Left ventricle myocardium inferior (tissue), 1 donor: Measurements from ENCODE around the gene SMAP2. TPM values are rescaled to one million over a fixed set of nuclear protein-coding genes. Genes with fewer than 3 reads are reported as not detected.
A peak's percentile ranks its signal among the peaks of the same experiment; 100 is the strongest.
"Not testable (repeated sequence)": the region's sequence is repeated elsewhere in the genome, so short reads cannot be mapped to it uniquely, and the experiment has no call there.

Experiments used
- DNase-seq: peaks from one replicate; pipeline ENCODE4 v3.0.0-alpha.2; 2020
- H3K27ac ChIP-seq: fragments of 200-600 bp; replicated peaks from 2 replicates; pipeline ENCODE4 v1.8.0; 2021
- H3K27me3 ChIP-seq: fragments of 200-600 bp; 2 replicates; pipeline ENCODE4 v1.8.0; 2021; ENCODE audit warnings: low read depth
- H3K36me3 ChIP-seq: fragments of 200-600 bp; 2 replicates; pipeline ENCODE4 v1.8.0; 2021
- H3K4me1 ChIP-seq: fragments of 200-600 bp; 2 replicates; pipeline ENCODE4 v1.8.0; 2021
- H3K4me3 ChIP-seq: fragments of 200-600 bp; 2 replicates; pipeline ENCODE4 v1.8.0; 2021; ENCODE audit warnings: mild to moderate bottlenecking, moderate library complexity
- H3K9me3 ChIP-seq: fragments of 200-600 bp; replicated peaks from 2 replicates; pipeline ENCODE4 v1.8.0; 2021
- intact Hi-C: fragments of 100-400 bp; cut with micrococcal nuclease; formaldehyde crosslinking; loops from one replicate; pipeline ENCODE4 v1.11.0; 2022
- total RNA-seq: library from RNA; stranded (reverse); fragmentation: NEBNext Ultra II Directional; extraction: Animal tissue kit (Norgen Biotek cat#: 25700); gene quantifications from one replicate; pipeline ENCODE4 v1.2.1, GENCODE V29; 2021
- TF ChIP-seq, protein P1 (sequence below): fragments of 200-600 bp; IDR thresholded peaks from 2 replicates; pipeline ENCODE4 v1.8.0; 2021; ENCODE audit warnings: antibody characterized with exemption, mild to moderate bottlenecking, borderline replicate concordance
- donor health status: DM: no; HTN: yes; CAD: no; lungs with severe emphysema.

Gene SMAP2
- total RNA-seq, 1 donor from 2014 or later, result 15.0 TPM

DNA sequence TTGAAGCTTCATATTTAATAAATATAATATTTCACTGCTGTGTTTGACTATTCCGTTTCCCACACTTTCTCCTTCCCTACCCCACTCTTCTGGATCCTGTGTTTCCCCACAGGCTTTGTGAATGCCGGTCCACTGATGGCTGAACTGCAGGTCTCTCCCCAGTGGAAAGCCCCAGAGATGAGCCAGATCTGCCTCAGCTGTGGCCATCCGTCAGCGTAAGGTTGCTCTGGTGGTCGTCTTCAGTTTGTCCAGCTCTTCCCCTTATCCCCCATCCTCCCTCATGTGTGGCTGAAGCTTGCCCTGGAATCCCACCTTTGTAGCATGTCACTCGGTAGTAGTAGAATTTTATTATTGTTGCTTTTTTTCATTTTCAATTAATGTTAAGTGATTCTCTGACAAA, 11.4 kb downstream of the SMAP2 start:
- Histone ChIP-seq H3K27ac (peak overlapping the region; percentile 74), H3K9me3 (no peaks in the 10 kb centered on the region), H3K4me3 (no peak overlapping the region), H3K27me3 (no peaks in the 10 kb centered on the region), H3K4me1 (peaks cover 54% of the 10 kb centered on the region), H3K36me3 (peaks cover 8% of the 10 kb centered on the region)
- intact Hi-C loops, result no loop called here
- no peak for DNase-seq
- TF ChIP-seq, protein P1, sequence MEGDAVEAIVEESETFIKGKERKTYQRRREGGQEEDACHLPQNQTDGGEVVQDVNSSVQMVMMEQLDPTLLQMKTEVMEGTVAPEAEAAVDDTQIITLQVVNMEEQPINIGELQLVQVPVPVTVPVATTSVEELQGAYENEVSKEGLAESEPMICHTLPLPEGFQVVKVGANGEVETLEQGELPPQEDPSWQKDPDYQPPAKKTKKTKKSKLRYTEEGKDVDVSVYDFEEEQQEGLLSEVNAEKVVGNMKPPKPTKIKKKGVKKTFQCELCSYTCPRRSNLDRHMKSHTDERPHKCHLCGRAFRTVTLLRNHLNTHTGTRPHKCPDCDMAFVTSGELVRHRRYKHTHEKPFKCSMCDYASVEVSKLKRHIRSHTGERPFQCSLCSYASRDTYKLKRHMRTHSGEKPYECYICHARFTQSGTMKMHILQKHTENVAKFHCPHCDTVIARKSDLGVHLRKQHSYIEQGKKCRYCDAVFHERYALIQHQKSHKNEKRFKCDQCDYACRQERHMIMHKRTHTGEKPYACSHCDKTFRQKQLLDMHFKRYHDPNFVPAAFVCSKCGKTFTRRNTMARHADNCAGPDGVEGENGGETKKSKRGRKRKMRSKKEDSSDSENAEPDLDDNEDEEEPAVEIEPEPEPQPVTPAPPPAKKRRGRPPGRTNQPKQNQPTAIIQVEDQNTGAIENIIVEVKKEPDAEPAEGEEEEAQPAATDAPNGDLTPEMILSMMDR, result no peak

DNA sequence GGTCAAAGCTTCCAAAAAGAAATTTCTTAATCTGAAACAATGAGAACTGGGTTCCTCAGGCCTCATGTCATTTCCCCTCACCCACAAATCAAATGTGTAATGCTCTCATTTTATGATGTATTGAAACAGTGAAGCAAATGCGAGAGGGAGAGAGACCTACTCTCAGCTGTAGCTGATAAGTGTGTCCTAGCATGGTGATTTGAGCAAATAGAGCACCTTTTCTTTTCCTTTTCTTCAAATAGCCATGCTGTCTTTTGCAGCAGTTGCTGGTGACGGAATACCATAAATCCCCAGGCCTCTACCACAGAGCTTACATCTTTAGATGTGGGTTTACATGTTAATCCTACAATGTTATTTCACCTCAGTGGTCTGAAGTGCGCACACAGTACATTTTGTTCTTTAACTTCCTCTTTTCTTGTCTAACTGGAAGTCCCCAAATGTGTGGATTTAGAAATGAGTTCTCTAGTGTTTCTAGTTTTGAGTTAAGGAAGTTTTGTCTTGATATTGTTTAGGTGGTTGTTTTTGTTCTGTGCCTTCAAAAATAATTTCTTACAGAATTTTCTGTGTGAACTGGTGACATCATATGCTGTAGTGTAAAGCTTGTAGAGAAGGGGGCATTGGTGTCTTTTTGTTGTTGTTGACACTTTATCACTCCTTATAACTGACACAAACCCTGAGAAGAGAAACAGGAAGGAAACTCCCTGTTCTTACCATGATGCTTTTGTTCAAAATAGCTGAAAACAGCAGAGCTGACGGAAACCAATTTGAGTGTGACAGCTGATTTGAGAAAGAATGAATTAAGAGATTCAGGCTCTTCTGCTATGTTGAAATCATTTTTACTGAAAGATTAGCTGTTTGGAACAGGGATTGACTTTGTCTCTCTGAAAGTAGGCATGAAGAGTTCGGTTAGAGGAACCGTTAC, 12.2 kb downstream of the SMAP2 start:
- H3K9me3 ChIP-seq, result no peaks in the 10 kb centered on the region
- peaks cover 54% of the 10 kb centered on the region for H3K4me1 ChIP-seq
- H3K27me3 ChIP-seq, result no peaks in the 10 kb centered on the region
- TF ChIP-seq, protein P1, result no peak
- DNase-seq, result no peak
- peaks cover 8% of the 10 kb centered on the region for H3K36me3 ChIP-seq
- H3K4me3 ChIP-seq, result peak overlapping the region; percentile 19
- intact Hi-C loops, result no loop called here
- H3K27ac ChIP-seq, result peak overlapping the region; percentile 74

DNA sequence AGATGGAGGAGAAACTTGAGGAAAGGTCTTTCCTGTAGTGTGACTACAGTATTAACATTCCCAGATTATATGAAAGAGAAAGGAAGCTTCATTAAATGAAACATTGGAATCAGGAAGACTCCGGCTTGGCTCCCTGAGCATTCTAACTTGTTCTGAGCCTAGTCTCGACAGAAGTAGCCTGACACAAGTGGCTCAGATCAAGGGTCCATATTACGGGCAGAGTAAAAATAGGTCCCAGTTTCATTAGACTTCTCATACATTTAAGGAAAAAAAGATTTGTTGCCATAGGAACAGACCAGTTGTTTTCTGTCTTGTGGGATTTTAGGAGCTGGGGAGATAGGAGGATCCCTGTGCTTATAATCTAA, 12.8 kb downstream of the SMAP2 start:
- intact Hi-C loops, result no loop called here
- no peaks in the 10 kb centered on the region for H3K9me3 ChIP-seq
- peak overlapping the region; percentile 74 for H3K27ac ChIP-seq
- H3K4me1 ChIP-seq, result peaks cover 55% of the 10 kb centered on the region
- no peaks in the 10 kb centered on the region for H3K27me3 ChIP-seq
- H3K4me3 ChIP-seq, result peak overlapping the region; percentile 19
- DNase-seq, result no peak
- TF ChIP-seq, protein P1, result no peak
- H3K36me3 ChIP-seq, result peaks cover 8% of the 10 kb centered on the region

DNA sequence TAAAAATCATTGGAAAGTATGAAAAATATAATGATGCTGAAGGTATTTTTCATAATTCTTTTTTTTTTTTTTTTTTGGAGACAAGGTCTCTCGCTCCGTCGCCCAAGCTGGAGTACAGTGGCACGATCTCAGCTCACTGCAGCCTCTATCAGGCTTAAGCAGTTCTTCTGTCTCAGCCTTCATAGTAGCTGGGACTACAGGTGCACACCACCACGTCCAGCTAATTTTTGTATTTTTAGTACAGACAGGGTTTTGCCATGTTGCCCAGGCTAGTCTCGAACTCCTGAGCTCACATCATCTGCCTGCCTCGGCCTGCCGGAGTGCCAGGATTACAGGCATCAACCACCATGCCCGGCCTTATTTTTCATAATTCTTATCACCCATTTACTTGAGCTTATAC, 13.3 kb downstream of the SMAP2 start:
- peaks cover 8% of the 10 kb centered on the region for H3K36me3 ChIP-seq
- intact Hi-C loops, result no loop called here
- no peak for DNase-seq
- TF ChIP-seq, protein P1, result no peak
- H3K27ac ChIP-seq, result peak overlapping the region; percentile 74
- H3K27me3 ChIP-seq, result no peaks in the 10 kb centered on the region
- H3K4me1 ChIP-seq, result peaks cover 58% of the 10 kb centered on the region
- H3K9me3 ChIP-seq, result no peaks in the 10 kb centered on the region
- H3K4me3 ChIP-seq, result peak overlapping the region; percentile 19

DNA sequence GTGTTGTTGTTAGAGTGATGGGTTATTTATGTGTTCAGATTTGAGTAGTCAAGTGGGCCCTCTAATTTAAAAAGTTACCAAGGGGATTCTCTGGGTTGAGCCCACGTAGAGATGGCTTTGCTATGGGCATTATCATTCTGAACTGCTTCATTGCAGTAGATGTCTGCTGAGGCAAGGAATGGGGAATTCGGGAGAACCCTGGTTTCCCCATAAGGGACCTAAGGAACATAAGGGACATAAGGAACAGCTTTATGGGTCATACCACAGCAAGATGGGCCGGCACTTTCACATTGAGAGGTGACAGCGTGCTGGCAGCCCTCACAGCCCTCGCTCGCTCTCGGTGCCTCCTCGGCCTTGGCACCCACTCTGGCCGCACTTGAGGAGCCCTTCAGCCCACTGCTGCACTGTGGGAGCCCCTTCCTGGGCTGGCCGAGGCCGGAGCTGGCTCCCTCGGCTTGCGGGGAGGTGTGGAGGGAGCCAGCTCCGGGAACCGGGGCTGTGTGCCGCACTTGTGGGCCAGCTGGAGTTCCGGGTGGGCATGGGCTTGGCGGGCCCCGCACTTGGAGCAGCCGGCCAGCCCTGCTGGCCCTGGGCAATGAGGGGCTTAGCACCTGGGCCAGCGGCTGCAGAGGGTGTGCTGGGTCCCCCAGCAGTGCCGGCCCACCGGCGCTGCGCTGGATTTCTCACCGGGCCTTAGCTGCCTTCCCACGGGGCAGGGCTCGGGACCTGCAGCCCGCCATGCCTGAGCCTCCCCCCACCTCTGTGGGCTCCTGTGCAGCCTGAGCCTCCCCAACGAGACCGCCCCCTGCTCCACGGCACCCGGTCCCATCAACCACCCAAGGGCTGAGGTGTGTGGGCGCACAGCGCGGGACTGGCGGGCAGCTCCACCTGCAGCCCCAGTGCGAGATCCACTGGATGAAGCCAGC, 14.1 kb downstream of the SMAP2 start:
- H3K9me3 ChIP-seq, intact Hi-C loops, H3K4me3 ChIP-seq, H3K27me3 ChIP-seq, H3K36me3 ChIP-seq, DNase-seq: not testable (repeated sequence)
- Histone ChIP-seq H3K4me1 (peaks cover 59% of the 10 kb centered on the region), H3K27ac (peak overlapping the region; percentile 74)

DNA sequence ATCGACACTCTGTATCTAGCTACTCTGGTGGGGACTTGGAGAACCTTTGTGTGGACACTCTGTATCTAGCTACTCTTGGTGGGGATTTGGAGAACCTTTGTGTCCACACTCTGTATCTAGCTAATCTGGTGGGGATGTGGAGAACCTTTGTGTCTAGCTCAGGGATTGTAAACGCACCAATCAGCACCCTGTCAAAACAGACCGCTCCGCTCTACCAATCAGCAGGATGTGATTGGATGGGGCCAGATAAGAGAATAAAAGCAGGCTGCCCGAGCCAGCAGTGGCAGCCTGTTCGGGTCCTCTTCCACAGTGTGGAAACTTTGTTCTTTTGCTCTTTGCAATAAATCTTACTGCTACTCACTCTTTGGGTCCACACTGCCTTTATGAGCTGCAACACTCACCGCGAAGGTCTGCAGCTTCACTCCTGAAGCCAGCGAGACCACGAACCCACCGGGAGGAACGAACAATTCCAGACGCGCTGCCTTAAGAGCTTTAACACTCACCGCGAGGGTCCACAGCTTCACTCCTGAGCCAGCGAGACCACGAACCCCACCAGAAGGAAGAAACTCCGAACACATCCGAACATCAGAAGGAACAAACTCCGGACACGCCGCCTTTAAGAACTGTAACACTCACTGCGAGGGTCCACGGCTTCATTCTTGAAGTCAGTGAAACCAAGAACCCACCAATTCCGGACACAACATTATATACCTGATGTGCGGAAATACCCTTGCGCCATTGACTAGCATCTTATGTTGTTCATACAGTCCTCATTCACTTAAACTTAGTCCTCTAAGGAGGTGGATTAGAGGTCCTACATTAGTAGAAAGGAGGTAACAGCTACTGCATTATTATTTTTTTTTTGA, 15.2 kb downstream of the SMAP2 start:
- intact Hi-C loops, H3K36me3 ChIP-seq, DNase-seq, H3K9me3 ChIP-seq, H3K4me3 ChIP-seq, H3K27me3 ChIP-seq: not testable (repeated sequence)
- Histone ChIP-seq H3K4me1 (peaks cover 55% of the 10 kb centered on the region), H3K27ac (peak overlapping the region; percentile 33)
